Measurements from ENCODE around the gene DYNC2H1. TPM values are rescaled to one million over a fixed set of nuclear protein-coding genes. Genes with fewer than 3 reads are reported as not detected.

Gene DYNC2H1
- total RNA-seq, 3 donors from 2014 or later, result 36.7 to 46.2 (median 40.3) TPM

GRCh38 chr11:103228807-103229206, 119.6 kb downstream of the DYNC2H1 start:
- TF ChIP-seq CTCF (IDR thresholded peaks at IDR 0.05) (no peak), POLR2A (IDR thresholded peaks at IDR 0.05) (no peak), POLR2AphosphoS5 (IDR thresholded peaks at IDR 0.05) (no peak)
- no peak overlapping the region for H3K4me3 ChIP-seq
- no peak overlapping the region for H3K27ac ChIP-seq
- H3K9me3 ChIP-seq, result no peaks in the 10 kb centered on the region
- H3K4me1 ChIP-seq, result no peaks in the 10 kb centered on the region
- no peaks in the 10 kb centered on the region for H3K36me3 ChIP-seq
- intact Hi-C loops (cut with DNase I; ENCODE audit: low total_unique reads), result no loop called here
- H3K27me3 ChIP-seq, result no peaks in the 10 kb centered on the region
- no peak for DNase-seq (ENCODE audit: low spot score in 2 of 2)

- intact Hi-C loops (cut with DNase I; ENCODE audit: low total_unique reads), result no loop called here
- TF ChIP-seq POLR2A (IDR thresholded peaks at IDR 0.05), result no peak
- TF ChIP-seq CTCF (IDR thresholded peaks at IDR 0.05), result no peak
These were observed 125.7 kb downstream of the DYNC2H1 start for GRCh38 chr11:103234974-103235373.

GRCh38 chr11:103241574-103241973, 132.3 kb downstream of the DYNC2H1 start:
- no peaks in the 10 kb centered on the region for H3K4me1 ChIP-seq
- no peaks in the 10 kb centered on the region for H3K9me3 ChIP-seq
- H3K27ac ChIP-seq, result no peak overlapping the region
- H3K4me3 ChIP-seq, result no peak overlapping the region
- DNase-seq (ENCODE audit: low spot score in 2 of 2), result no peak
- intact Hi-C loops (cut with DNase I; ENCODE audit: low total_unique reads), result no loop called here
- TF ChIP-seq POLR2A (IDR thresholded peaks at IDR 0.05), result no peak
- TF ChIP-seq CTCF (IDR thresholded peaks at IDR 0.05), result no peak
- TF ChIP-seq POLR2AphosphoS5 (IDR thresholded peaks at IDR 0.05), result no peak
- no peaks in the 10 kb centered on the region for H3K36me3 ChIP-seq
- H3K27me3 ChIP-seq, result no peaks in the 10 kb centered on the region

More at GRCh38 chr11:103234974-103235373, 125.7 kb downstream of the DYNC2H1 start:
- DNase-seq (ENCODE audit: low spot score in 2 of 2), result no peak
- Histone ChIP-seq H3K9me3 (no peaks in the 10 kb centered on the region), H3K27me3 (no peaks in the 10 kb centered on the region), H3K4me1 (no peaks in the 10 kb centered on the region), H3K4me3 (no peak overlapping the region), H3K36me3 (no peaks in the 10 kb centered on the region), H3K27ac (no peak overlapping the region)

- no peak overlapping the region for H3K27ac ChIP-seq
- no peaks in the 10 kb centered on the region for H3K36me3 ChIP-seq
- no peaks in the 10 kb centered on the region for H3K4me1 ChIP-seq
- H3K9me3 ChIP-seq, result no peaks in the 10 kb centered on the region
- no peaks in the 10 kb centered on the region for H3K27me3 ChIP-seq
- intact Hi-C loops (cut with DNase I; ENCODE audit: low total_unique reads), result no loop called here
- DNase-seq (ENCODE audit: low spot score in 2 of 2), result no peak
- TF ChIP-seq CTCF (IDR thresholded peaks at IDR 0.05) (no peak), POLR2AphosphoS5 (IDR thresholded peaks at IDR 0.05) (no peak), POLR2A (IDR thresholded peaks at IDR 0.05) (no peak)
- no peak overlapping the region for H3K4me3 ChIP-seq
These were observed 144.9 kb downstream of the DYNC2H1 start for GRCh38 chr11:103254123-103254522.

- Histone ChIP-seq H3K4me1 (no peaks in the 10 kb centered on the region), H3K9me3 (no peaks in the 10 kb centered on the region), H3K27ac (no peak overlapping the region), H3K27me3 (no peaks in the 10 kb centered on the region), H3K36me3 (no peaks in the 10 kb centered on the region), H3K4me3 (no peak overlapping the region)
- intact Hi-C loops (cut with DNase I; ENCODE audit: low total_unique reads), result no loop called here
- TF ChIP-seq CTCF (IDR thresholded peaks at IDR 0.05) (no peak), POLR2A (IDR thresholded peaks at IDR 0.05) (no peak)
- no peak for DNase-seq (ENCODE audit: low spot score in 2 of 2)
These were observed 148.1 kb downstream of the DYNC2H1 start for GRCh38 chr11:103257360-103257759.
